ENCODE results near the gene SDHB. TPM values are rescaled to one million over a fixed set of nuclear protein-coding genes. Genes with fewer than 3 reads are reported as not detected.

The SDHB gene
- 151 and 157 TPM in 2 replicates for total RNA-seq (2012; rRNA removed)

DNA sequence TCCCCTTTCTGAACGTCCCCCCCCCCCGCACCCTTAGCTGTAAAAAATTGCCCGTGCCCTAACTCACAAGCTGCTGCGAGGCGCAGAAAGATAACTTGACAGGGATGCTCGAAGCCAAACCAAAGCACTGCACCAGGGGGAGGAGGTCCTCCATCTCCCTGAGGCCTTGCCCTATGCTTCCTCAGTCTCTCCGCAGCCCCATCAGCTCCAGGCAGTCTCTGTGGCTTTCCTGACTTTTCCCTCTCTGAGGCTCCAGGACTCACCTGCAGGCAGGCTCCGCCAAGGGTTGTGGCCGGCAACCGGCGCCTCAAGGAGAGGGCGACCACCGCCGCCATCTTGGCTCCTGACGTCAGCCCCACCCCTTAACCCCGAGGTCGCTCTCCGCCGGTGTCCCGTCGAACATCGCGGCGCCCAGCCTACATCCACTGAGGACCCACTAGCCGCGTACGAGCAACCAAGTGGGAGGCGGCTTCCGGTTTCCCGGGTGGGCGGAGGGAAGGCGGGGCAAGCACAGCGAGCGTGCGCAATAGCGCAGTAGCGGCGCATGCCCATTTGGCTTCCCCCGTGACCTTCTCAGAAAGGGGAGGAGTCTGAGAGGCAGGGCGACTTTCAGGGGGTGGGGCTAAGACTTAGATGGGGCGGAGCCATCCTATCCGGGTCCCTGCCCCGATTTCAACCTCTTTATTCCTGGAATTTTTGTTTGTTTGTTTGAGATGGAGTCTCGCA, at the start of gene SDHB:
Gene SDHB, minus strand, starts transcription at position 348 of the 726 bp plus-strand sequence. Its CDS starts 13 bp downstream, at position 335.
- Histone ChIP-seq H3K4me2 (ENCODE audit: low read length) (peak within 1 kb of the TSS; percentile 85), H3K4me1 (ENCODE audit: control insufficient read depth, insufficient read depth, low read length) (peaks cover 9% of the 10 kb centered on the region), H3K9me3 (replicated peaks; ENCODE audit: low read length) (no peaks in the 10 kb centered on the region), H3K27me3 (ENCODE audit: control insufficient read depth, insufficient read depth, low read length) (peaks cover 3% of the 10 kb centered on the region), H3K4me3 (ENCODE audit: low read length) (peak within 1 kb of the TSS; percentile 94), H3K36me3 (ENCODE audit: insufficient read depth, low read length) (peaks cover 8% of the 10 kb centered on the region), H3K9ac (ENCODE audit: low read depth, low read length) (peak within 1 kb of the TSS; percentile 89)

DNA sequence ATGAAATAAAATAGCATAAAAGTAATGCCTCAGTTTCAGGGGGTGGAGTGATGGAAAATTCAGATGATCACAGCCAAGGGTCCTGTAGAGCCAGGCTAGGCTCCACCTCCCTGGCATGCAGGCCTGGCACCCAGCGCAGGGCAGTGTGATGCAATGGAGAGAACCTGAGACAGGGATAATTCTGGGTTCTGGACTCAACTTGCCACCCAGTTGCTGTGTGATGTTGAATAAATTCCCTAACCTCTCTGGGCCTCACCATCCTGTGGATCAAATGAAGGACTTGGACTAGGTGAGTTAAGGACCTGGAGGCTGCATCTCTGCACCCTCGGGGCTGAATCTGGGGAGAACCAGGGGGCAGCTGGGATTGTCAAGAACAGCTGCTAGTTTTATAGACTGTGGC, 48.4 kb upstream of the SDHB start:
- no peaks in the 10 kb centered on the region for H3K9me3 ChIP-seq (replicated peaks; ENCODE audit: low read length)
- H3K4me3 ChIP-seq (ENCODE audit: low read length), result no peak overlapping the region
- H3K36me3 ChIP-seq (ENCODE audit: insufficient read depth, low read length), result no peaks in the 10 kb centered on the region
- H3K9ac ChIP-seq (ENCODE audit: low read depth, low read length), result no peak overlapping the region
- no peaks in the 10 kb centered on the region for H3K4me1 ChIP-seq (ENCODE audit: control insufficient read depth, insufficient read depth, low read length)
- peaks cover 48% of the 10 kb centered on the region for H3K27me3 ChIP-seq (ENCODE audit: control insufficient read depth, insufficient read depth, low read length)
- H3K4me2 ChIP-seq (ENCODE audit: low read length), result no peak overlapping the region

DNA sequence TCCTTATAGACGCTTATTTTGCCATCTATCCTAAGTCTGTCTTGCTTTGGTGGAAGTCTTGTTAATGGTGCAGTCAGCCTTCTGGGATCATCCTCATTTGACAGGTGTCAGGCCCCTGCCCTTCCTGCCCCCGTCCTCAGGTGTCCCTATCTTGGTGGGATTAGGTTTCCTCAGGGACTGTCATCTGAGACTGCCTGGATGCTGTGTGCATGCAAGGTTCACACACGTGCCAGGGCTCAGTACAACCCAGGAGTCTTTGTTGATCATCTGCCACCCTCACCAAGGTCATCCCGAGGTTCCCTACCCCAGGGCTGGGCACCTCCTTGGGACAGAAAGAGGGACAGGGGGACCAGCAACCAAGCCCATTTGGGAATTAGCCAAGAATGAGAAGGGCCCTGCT, 47.4 kb upstream of the SDHB start:
- H3K27me3 ChIP-seq (ENCODE audit: control insufficient read depth, insufficient read depth, low read length), result peaks cover 51% of the 10 kb centered on the region
- no peaks in the 10 kb centered on the region for H3K36me3 ChIP-seq (ENCODE audit: insufficient read depth, low read length)
- H3K4me2 ChIP-seq (ENCODE audit: low read length), result no peak overlapping the region
- H3K9ac ChIP-seq (ENCODE audit: low read depth, low read length), result no peak overlapping the region
- no peaks in the 10 kb centered on the region for H3K4me1 ChIP-seq (ENCODE audit: control insufficient read depth, insufficient read depth, low read length)
- no peak overlapping the region for H3K4me3 ChIP-seq (ENCODE audit: low read length)
- no peaks in the 10 kb centered on the region for H3K9me3 ChIP-seq (replicated peaks; ENCODE audit: low read length)

DNA sequence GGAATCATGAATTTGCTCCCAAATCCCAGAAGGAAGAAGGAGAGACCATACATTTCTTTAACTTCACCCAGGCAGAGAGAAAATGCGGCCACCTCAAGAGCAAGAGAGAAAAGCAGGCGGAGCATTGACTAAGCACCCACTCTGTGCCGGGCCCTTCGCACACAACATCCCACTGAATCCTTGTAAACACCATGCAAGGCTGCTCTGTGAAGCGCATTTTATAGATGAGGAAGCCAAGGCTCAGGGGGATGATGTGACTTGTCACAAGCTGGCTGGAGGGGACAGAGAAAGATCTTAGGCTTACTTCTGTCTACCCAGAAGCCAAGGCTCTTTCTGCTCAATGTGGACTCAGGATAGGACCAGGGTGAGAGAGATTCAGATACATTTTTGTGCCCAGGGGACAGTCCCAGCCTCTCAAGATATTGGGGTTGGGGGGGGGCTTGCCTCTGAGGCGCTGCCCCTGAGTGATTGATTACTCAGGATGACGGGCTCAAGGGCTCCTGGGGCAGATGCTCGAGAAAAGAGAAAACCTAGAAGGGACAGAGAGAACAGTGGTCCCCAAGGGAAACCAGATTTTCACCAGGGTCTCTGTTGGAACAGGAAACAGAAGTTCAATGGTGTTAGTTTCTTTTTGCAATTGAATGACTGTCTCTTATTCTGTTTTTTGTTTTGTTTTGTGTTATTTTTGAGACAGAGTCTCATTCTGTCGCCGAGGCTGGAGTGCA, 45.9 kb upstream of the SDHB start:
- H3K9ac ChIP-seq (ENCODE audit: low read depth, low read length), result no peak overlapping the region
- H3K4me3 ChIP-seq (ENCODE audit: low read length), result no peak overlapping the region
- peaks cover 55% of the 10 kb centered on the region for H3K27me3 ChIP-seq (ENCODE audit: control insufficient read depth, insufficient read depth, low read length)
- H3K9me3 ChIP-seq (replicated peaks; ENCODE audit: low read length), result no peaks in the 10 kb centered on the region
- H3K36me3 ChIP-seq (ENCODE audit: insufficient read depth, low read length), result no peaks in the 10 kb centered on the region
- H3K4me1 ChIP-seq (ENCODE audit: control insufficient read depth, insufficient read depth, low read length), result no peaks in the 10 kb centered on the region
- no peak overlapping the region for H3K4me2 ChIP-seq (ENCODE audit: low read length)

DNA sequence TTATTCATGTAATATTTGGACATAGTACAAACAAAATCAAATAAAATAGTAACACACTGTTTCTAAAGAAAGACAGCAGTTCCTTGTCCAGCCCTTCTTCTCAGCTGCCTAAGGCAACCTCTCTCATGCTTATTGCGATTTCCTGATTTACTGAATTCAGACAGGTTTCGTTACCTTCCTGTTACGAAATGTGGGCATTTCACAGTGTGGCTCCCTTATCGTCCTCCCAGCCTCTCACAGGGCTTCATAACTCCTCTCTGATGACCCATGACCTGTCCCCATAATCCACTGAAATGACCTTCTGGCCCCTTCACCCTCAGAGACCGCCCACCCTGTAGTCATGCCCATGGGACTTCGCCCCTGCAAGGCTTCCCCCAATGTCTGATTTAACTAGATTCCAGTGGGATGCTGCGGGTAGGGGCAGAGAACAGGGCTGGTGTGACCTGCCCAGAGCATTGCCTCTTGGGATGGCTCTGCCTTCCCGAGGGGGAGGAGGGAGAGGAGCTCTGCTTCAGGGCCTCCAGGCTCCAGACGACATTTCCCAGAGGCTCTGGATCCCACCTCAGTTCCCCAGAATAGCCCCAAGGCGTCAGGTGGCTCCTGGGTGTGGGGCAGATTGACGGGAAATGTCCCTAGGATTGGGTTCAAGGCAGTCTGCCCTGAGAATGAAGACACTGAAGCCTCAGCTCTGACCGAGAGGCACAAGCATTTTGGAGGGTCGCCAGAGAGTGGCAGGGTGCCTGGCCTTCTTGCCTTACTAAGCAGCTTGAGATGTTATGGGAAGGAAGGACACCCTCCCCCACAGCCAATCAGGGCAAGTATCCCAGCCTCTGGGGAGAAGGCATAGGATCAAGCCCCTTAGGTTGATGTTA, 44.9 kb upstream of the SDHB start:
- Histone ChIP-seq H3K36me3 (ENCODE audit: insufficient read depth, low read length) (no peaks in the 10 kb centered on the region), H3K9ac (ENCODE audit: low read depth, low read length) (no peak overlapping the region), H3K4me2 (ENCODE audit: low read length) (no peak overlapping the region), H3K4me1 (ENCODE audit: control insufficient read depth, insufficient read depth, low read length) (no peaks in the 10 kb centered on the region), H3K4me3 (ENCODE audit: low read length) (no peak overlapping the region), H3K9me3 (replicated peaks; ENCODE audit: low read length) (no peaks in the 10 kb centered on the region), H3K27me3 (ENCODE audit: control insufficient read depth, insufficient read depth, low read length) (peaks cover 65% of the 10 kb centered on the region)

DNA sequence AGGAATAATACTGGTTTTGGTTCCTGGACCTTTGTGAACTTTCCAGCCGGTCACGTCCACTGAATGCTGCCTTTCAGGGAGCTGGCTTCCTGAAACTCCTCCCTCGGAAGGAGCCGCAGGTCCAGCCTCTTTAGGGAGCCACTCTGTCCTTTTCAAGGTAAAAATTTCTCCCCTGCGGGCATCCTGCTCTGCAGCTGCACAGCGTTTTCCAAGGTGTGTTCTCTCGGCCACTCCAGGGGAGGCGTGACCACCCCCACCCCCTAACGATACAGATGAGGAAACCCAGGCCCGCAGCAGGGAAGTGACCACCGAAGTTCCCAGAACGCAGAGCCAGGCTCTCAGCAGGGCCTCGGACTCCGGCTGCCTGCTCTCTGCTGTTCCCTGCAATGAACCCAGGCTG, 44.0 kb upstream of the SDHB start:
- Histone ChIP-seq H3K27me3 (ENCODE audit: control insufficient read depth, insufficient read depth, low read length) (peaks cover 66% of the 10 kb centered on the region), H3K9me3 (replicated peaks; ENCODE audit: low read length) (no peaks in the 10 kb centered on the region), H3K4me1 (ENCODE audit: control insufficient read depth, insufficient read depth, low read length) (no peaks in the 10 kb centered on the region), H3K36me3 (ENCODE audit: insufficient read depth, low read length) (no peaks in the 10 kb centered on the region), H3K4me2 (ENCODE audit: low read length) (no peak overlapping the region), H3K4me3 (ENCODE audit: low read length) (no peak overlapping the region), H3K9ac (ENCODE audit: low read depth, low read length) (no peak overlapping the region)

DNA sequence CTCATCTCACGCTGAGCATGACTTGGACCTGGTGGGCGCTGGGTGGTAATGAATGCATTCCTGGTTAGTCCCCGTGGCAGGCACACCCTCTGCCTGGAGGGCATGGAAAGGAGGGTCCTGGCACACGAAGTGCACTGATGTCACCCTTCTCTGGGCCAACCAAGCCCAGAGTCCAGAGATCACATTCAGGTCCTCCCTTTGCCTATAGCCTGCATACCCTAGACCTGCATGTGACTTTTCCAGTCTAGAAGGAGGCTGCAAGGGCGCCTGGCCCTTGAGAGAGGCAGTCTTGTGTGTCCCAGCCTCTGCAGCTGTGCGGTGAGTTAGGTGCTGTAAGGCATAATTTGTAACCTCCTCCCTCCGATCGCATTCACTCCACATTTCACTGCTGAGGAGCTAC, 43.3 kb upstream of the SDHB start:
- Histone ChIP-seq H3K9me3 (replicated peaks; ENCODE audit: low read length) (no peaks in the 10 kb centered on the region), H3K4me3 (ENCODE audit: low read length) (no peak overlapping the region), H3K36me3 (ENCODE audit: insufficient read depth, low read length) (no peaks in the 10 kb centered on the region), H3K4me1 (ENCODE audit: control insufficient read depth, insufficient read depth, low read length) (no peaks in the 10 kb centered on the region), H3K4me2 (ENCODE audit: low read length) (no peak overlapping the region), H3K27me3 (ENCODE audit: control insufficient read depth, insufficient read depth, low read length) (peaks cover 64% of the 10 kb centered on the region), H3K9ac (ENCODE audit: low read depth, low read length) (no peak overlapping the region)

DNA sequence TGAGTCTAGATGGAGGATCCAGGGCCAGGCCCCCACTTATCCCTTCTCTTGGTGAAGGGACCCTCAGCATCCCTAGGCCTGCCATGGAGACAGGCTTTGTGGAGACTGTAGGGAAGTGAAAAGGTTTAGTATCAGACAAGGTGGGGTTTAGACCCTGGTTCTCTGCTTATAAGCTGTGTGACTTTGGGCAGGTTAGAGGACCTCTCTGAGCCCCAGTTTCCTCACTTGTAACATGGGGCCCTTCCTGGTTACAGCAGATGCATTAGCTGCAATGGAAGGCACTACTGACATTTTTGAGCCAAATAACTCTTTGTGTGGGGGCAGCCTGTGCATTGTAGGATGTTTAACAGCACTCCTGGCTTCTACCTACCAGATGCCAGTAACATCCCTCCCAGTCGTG, 42.8 kb upstream of the SDHB start:
- H3K4me2 ChIP-seq (ENCODE audit: low read length), result no peak overlapping the region
- no peaks in the 10 kb centered on the region for H3K36me3 ChIP-seq (ENCODE audit: insufficient read depth, low read length)
- H3K4me1 ChIP-seq (ENCODE audit: control insufficient read depth, insufficient read depth, low read length), result no peaks in the 10 kb centered on the region
- peaks cover 67% of the 10 kb centered on the region for H3K27me3 ChIP-seq (ENCODE audit: control insufficient read depth, insufficient read depth, low read length)
- no peaks in the 10 kb centered on the region for H3K9me3 ChIP-seq (replicated peaks; ENCODE audit: low read length)
- H3K4me3 ChIP-seq (ENCODE audit: low read length), result no peak overlapping the region
- no peak overlapping the region for H3K9ac ChIP-seq (ENCODE audit: low read depth, low read length)

DNA sequence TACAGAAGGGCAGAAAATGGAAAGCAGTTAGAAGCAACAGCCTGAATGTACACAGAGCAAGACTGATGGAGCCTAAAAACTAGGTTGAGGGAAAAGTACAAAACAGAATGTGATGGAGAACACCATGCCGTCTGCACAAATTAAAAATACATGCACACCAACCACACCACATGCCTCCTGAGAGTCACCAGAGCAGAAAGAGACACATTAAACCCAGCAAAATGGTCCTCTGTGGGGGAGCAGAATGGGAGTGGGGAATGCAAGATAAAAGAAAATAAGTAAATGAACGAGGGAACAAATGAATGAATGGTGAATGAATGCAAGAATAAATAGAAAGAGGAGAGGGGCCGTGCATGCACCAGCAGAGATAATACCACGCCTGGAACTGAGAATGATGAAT, 41.3 kb upstream of the SDHB start:
- Histone ChIP-seq H3K9ac (ENCODE audit: low read depth, low read length) (no peak overlapping the region), H3K4me1 (ENCODE audit: control insufficient read depth, insufficient read depth, low read length) (no peaks in the 10 kb centered on the region), H3K36me3 (ENCODE audit: insufficient read depth, low read length) (no peaks in the 10 kb centered on the region)

DNA sequence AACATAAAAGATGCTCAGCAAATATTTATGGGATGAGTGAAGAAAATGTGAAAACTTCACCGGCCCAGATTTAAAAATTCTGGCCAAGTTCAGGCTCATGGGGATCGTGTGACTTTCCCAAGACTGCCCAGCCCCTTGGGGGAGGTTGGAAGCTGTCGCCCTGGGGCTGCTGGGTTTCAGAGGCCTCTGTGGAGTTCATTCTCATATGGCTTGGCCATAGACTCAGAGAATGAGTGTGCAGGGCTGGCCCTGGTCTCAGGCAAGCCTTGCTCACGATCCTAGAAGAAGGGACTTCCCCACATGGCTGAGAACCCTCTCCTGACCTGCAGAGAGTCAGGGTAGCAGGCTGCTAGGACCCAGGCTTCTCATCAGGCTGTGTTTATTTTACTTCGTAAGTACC, 40.8 kb upstream of the SDHB start:
- no peak overlapping the region for H3K4me3 ChIP-seq (ENCODE audit: low read length)
- H3K27me3 ChIP-seq (ENCODE audit: control insufficient read depth, insufficient read depth, low read length), result peaks cover 72% of the 10 kb centered on the region
- H3K4me1 ChIP-seq (ENCODE audit: control insufficient read depth, insufficient read depth, low read length), result no peaks in the 10 kb centered on the region
- H3K36me3 ChIP-seq (ENCODE audit: insufficient read depth, low read length), result no peaks in the 10 kb centered on the region
- no peaks in the 10 kb centered on the region for H3K9me3 ChIP-seq (replicated peaks; ENCODE audit: low read length)
- H3K4me2 ChIP-seq (ENCODE audit: low read length), result no peak overlapping the region
- H3K9ac ChIP-seq (ENCODE audit: low read depth, low read length), result no peak overlapping the region

More for the DNA sequence above, 41.3 kb upstream of the SDHB start:
- Histone ChIP-seq H3K27me3 (ENCODE audit: control insufficient read depth, insufficient read depth, low read length) (peaks cover 72% of the 10 kb centered on the region), H3K9me3 (replicated peaks; ENCODE audit: low read length) (no peaks in the 10 kb centered on the region), H3K4me3 (ENCODE audit: low read length) (no peak overlapping the region), H3K4me2 (ENCODE audit: low read length) (no peak overlapping the region)

DNA sequence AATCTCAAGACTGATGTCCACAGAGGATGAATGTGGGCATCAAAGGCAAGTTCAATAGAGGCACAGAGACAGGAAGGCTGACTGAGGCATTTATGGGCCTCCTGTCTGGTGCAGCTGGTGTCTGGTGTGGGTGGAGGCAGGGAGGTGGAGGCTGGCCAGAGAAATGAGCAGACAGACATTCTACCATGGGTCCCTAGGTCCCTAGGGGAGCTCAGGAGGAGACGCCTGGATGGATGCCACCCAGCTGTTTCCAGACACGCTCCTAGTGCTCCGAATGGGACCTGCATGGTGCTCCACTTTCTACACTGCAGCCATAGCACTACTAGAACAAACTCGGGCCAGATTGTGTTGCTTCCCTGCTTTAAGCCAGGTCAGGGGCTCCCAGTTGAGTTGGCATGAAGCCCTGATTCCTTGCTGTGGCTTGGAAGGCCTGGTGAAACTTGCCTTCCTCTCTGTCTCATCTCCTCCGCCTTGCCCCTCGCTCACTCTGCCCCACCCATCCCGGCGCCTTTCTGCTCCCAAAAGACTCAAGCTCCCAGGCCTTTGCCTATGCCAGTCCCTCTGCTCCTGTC, 40.1 kb upstream of the SDHB start:
- Histone ChIP-seq H3K9ac (ENCODE audit: low read depth, low read length) (no peak overlapping the region), H3K4me2 (ENCODE audit: low read length) (no peak overlapping the region), H3K27me3 (ENCODE audit: control insufficient read depth, insufficient read depth, low read length) (peaks cover 70% of the 10 kb centered on the region), H3K4me1 (ENCODE audit: control insufficient read depth, insufficient read depth, low read length) (no peaks in the 10 kb centered on the region), H3K36me3 (ENCODE audit: insufficient read depth, low read length) (no peaks in the 10 kb centered on the region), H3K4me3 (ENCODE audit: low read length) (no peak overlapping the region), H3K9me3 (replicated peaks; ENCODE audit: low read length) (no peaks in the 10 kb centered on the region)
